ENCODE results near the gene NTM.

The NTM gene

DNA sequence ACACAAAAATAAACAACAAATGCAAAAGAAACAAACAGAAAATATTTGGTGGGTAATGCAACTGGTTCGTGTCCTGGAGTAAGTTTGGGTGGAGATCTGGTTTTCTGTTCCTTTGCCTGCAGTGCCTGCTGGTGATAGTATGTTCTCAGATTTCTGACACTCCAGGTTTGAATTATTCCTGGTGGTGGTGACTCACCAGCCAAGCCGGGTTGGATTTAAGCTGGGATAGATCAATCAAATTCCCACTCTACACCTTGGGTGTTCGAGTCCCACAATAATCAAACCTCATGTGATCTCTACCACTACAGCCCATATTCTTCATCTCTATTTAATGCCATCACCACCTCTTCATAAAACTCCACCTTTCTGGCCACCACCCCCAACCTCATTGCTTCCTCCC lies 421.8 kb downstream of the NTM start:
- DNase-seq = no peak

DNA sequence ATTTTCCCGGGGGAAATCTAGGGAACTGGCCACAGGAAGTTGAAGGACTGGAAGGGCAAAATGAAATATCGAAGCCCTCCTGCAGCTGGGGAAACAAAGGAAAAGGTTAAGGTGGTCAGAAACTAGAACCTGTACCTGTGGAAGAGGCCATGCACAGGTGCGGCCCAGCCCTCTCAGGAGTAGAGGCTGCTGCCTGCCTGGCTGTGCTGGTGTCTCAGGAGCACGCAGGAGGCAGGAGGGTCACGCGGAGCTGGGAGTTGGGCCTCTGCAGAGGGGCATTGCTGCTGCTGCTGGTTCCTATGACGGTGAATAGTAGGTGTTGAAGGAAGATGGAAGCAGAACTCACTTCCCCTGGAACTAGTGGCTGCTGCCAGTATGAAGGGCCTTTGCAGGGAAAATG lies 425.7 kb downstream of the NTM start:
- DNase-seq = no peak

DNA sequence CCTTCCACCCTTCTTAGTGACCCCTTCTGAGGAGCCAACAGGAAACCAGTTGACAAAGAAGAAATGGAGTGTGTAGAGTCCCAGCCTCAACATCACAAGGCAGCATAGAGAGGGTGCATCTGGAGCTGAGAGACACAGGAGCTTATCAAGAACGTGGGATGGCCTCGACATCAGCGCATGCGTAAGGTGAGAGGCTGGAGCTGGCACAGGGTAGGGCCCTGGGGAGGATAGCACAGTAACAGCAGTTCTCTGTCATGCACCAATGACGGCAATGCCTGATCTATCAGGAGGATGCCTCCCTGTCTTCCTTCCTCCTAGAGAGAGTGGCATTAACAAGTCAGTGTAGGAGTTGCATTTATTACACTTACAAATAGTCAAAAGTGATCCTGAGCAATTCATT lies 426.1 kb downstream of the NTM start:
- DNase-seq = no peak

DNA sequence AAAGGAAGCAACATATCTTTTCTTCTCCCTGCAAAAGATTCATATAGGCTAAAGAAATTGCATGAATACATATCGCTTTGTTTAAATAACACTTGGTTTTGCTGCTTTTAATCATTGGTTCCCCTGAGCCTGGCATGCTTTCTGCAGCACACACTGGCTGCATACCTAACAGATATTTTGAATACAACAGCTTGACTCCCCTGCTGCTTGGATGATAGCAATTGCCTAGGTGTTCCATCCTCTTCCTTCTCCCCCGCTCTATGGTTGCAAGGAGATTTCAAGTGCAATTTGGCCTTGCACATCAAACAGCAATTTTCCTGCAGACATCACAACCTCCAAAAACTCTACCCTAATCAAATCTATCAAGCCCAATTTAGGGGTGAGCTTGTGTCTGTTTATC lies 430.0 kb downstream of the NTM start:
- DNase-seq = no peak

DNA sequence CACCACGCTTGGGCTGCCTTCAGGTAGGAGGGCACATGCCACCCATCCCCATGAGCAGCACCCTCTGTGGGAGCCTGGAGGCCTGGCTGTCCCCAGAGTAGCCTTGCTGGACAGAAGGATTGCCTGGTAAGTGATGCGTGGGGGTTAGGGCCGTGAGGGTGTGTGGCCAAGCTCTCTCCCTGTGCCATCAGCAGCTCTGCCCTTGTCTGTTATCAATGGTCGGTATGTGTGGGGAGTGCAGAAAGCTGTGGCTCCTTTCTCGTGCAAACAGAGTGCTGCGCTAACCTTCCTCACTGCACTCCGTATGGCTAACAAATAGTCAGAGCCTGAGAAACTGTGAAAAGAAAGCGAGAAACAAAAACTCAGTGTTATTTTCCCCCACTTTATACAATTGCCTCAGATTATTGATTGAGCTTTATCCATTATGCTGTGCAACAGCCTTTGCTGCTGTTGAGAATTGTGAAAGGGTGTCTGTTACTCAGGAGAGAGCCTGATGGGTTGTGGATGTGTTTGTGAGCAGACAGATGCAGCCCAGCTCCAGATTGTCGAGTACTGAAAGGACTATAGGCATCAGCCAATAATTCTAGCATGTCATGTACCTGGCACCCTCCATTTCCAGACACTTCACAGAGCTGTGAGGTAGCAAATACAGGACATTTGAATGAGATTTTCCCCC lies 432.2 kb downstream of the NTM start:
- no peak for DNase-seq

DNA sequence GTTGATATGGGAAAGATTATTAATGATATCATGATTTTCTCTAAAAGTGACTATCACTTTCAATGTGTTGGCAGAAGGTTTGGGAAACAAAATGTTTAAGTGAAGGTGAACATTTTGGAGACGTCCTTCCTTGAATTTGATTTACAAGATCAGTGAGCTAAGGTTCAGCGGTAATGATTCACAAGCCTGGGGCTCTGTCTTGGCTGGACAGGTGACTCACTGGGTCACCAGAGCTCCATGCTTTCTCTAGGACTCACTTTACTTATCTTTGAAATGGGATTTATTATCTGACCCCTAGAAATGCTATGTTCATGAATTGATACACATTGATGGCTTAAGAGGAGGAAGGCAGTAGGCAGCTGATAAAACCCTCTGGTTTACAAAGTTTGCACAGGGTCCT lies 437.5 kb downstream of the NTM start:
- DNase-seq = no peak

DNA sequence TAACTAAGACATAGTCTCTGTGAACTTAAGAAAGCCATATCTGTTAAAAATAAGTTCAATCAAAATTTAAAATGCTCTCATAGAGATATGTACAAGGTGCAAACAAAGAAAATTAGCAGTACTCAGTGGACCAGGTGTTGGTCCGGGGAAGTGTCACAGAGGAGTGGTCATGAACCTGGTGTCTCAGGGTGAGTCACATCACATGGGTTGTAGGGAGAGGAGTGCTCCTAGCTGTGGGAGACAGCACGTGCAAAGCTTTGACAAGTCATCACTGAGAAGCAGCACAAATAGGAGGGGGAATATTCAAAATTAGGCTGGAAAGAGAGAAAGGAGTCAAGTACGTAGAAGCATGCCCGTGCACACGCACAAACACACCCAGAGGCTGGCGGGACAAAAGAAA lies 438.1 kb downstream of the NTM start:
- no peak for DNase-seq

DNA sequence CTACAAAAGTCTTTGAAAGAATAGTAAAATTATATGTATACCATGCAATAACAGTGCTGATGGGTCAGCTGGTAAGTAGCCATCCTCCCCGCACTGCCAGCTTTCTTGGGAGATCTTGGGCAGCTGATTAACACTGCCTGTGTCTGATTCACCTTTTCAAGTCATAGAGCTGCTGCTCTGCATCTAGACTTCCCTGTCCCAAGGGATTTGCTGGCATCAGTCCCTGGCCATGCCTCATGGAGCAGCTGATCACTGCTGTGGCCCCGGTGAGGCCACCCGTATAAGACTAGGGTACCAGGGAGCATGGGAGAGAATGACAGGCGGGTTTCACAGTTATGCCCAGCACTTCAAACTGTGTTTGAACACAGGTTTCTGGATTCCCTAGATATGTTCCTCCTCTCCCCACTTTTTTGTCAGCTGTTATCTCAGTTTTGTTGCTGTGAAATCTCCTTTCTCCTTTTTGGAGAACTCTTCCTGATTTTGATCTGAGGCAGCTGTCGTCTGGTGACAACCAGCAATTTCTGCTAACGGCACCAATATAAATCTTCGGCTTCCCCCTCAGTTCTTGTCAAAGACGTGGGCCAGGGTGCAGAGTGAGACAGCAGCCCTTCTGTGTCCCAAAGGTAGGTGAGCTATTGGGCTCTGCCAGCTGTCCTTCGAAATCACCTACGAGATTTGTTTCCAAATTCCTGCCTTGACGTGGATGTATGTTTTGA lies 438.9 kb downstream of the NTM start:
- no peak for DNase-seq

DNA sequence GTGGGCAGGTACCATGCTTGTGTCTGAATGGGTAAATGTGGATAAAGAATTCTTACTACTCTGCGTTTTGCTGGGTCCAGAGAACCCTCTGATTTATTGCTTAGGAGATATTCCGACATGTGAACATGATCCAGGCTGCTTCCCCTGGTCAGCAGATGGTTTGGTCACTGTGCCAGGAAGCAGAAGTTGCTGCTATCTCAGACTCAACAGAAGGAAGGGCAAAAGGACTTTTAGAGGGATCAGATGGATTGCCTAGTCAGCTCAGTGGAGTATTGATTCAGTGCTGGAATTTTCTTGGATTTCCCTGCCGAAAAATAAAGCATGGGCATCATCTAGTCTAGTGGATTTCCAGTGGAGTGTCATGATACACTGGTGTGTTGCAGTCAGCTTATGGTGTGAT lies 440.1 kb downstream of the NTM start:
- no peak for DNase-seq

DNA sequence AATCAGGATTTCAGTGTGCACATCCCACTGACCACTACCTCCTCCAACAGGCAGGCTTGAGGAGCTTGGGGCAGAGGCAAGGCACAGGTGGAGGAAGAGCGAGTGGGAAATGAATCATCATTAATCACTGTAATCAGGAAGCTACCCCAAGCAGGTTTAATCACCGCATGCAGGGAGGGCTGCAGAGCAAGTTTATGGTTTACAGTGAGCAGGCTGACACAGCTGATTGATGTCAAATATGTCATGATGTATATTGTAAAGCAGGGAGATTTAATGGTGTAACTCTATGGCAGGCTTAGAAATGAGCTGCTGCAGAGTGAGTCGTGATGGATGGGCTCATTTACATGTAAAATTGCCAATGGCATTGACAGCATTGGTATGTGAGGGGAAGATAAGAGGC lies 441.0 kb downstream of the NTM start:
- DNase-seq = no peak

DNA sequence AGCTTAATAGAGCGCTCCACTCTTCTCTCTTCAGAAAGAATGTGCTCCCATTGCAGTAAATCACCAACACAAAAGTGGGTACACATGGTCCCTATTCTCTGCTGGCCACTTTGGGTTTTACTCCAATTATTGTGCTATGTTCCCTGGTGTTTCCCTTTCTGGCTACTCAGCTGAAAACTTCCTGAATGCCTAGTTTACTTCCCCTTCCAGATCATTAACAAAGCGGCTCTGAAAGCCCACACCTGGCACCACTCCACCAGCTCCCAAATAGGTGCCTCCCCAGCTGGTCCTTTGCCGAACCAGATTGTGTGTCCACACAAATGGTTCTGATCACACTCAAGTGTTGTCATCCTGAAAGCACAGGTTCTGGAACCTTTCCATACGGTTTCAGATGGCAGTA lies 443.7 kb downstream of the NTM start:
- DNase-seq = no peak

DNA sequence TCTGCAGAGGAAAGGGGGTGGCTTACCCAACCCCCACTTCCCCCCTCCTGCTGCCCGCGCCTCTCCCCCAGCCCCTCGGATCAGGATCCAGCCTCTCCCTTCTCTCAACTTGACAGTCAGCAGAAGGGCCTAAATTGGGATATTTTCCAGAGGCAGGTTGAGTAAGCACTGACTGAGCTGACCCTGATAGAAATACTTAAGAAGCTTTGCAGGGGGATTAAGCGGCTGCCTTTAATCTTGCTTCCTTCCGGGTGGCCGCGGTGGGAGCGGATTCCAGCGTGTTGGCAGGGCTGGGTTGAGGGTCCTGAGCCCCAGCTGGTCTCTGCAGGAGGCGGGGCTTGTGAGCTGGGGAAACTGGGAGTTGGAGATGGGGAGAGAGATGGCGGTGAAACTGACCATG lies 445.2 kb downstream of the NTM start:
- no peak for DNase-seq

DNA sequence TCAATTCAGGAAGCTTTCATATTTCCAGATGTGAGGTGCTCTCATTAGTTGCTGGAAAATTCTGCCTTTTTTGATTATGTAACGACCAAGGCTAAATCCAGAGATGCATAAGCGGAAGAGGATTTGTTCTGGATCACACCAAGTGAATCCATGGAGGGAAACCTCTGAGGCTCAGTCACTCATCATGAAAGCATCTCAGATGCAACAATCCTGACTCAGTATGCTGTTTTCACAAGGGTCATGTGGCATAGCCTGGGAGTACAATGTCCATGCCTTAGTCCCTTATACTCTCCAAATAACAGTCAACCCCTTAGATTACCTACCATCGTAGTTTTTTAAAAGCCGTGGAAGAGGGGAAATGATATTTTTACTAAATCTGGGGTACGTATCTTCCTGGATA lies 445.6 kb downstream of the NTM start:
- no peak for DNase-seq

DNA sequence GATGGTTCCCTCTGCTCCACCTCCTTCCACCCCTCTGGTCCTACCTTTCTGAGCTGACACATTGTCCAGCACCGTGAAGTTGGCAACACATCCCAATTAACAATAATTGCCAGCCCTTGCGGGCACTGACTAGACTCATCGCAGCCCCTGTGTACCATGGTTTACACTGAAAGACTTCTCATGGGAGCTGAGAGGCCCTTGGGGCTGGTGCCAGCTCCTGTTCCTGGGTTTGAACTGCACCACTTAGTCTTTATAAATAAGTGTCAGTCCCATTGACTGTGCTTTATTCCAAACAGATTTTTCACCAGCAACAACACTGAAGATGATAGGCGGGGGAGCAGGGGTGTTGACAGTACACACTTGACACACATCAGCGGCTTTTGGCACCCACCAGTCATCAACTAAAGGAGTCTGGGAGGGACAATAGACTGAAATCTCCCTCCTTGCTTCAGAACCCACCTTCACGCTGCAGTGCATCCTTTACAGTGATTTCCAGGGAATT lies 447.3 kb downstream of the NTM start:
- DNase-seq = no peak

DNA sequence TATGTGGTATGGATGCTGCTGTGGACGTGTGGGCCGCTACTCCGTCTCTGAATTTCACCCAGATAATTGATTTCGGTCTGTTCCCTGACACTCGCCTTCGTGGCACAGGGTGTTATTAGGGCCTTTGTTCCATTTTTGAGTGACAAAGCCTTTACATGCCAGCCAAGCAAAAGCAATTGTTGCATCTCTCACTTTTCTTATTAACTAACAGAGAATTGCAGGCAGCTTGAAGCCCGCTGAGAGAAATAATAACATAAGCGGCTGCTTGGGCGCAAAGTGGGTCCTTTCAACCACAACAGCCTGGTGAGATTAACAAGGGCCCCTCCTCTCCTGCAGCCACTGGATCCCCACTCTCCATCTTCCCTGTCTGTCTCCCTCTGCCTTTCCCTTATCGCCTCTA lies 449.4 kb downstream of the NTM start:
- DNase-seq = no peak

DNA sequence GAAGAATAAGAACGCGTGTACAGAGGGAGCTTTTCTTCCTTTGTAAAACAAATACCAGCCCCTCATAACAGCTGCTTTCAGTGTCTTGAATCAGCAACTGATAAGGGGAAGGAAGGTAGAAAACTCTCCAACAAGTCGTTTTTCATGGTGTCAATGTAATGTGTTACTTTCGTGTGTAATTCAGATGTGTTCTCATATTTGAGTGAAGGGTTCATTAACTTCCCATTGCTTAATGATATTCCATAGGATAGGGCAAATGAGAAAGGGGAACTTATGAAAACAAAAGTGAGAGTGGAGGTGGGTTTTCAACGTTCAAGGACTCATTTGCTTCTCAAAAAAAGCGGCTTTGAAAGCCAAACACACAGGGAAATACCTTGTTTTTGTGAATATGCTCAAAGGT lies 452.1 kb downstream of the NTM start:
- no peak for DNase-seq

DNA sequence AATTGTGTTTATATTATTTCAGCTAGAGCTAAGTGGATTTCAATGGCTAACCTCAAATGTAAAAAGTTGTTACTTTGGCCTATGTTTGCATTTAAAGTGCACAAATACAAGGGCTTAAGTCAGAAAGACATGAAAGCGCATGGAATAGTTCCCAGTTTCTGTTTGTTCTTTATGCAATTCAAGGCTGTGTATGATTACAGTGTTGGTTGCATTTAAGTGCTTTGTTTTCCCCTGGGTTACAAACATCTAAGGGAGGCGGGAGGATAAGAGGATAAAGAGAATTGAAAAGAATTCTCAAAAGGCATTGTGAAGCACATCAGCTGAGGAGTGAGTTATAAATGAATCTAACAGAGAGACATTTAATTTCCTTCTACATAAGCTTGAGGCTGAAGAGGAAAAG lies 453.4 kb downstream of the NTM start:
- DNase-seq = no peak

DNA sequence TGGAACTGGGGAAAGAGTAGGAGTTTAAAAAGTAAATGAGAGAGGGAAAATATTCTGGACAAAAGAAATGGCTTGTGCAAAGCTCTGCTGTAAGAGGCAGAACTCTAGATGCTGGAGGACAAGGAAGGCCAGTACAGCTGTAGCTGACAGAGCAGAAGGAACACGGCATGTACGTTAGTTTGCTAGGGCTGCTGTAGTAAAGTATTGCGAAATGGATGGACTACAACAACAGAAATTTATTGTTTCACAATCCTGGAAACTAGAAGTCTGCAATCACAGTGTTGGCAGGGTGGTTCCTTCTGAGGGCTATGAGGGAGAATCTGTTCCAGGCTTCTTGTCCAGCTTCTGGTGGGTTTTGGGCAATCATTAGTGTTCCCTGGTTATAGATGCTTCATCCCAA lies 454.4 kb downstream of the NTM start:
- no peak for DNase-seq

DNA sequence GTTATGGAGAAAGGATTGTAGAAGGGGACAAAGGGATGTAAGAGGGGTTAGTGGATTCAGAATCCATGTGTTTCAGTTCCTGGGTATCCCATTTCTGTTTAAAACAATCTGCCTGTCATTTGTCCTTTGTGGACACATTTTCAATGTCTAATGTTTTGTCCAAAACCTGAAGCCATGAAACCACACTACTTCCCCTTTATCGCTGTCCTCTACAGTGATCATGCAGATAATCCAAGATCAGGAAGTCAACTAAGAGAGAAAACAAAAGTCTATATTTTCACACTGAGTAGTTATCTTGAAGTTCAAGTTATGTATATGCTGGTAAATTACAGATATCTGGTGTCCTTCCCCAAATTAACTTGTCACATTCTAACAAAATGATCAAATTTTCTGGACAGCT lies 457.0 kb downstream of the NTM start:
- DNase-seq = no peak

DNA sequence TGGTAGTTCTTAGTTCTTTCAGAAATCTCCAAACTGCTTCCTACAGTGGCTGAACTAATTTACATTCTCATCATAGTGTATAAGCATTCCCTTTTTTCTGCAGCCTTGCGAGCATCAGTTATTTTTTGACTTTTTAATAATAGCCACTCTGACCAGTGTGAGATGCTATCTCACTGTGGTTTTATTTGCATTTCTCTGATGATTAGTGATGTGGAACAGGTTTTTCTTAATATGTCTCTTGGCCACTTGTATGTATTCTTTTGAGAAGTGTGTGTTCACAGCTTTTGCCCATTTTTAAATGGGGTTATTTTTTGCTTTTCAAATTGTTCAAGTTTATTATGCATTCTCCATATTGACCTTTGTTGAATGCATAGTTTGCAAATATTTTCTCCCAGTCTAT lies 459.3 kb downstream of the NTM start:
- no peak for DNase-seq

DNA sequence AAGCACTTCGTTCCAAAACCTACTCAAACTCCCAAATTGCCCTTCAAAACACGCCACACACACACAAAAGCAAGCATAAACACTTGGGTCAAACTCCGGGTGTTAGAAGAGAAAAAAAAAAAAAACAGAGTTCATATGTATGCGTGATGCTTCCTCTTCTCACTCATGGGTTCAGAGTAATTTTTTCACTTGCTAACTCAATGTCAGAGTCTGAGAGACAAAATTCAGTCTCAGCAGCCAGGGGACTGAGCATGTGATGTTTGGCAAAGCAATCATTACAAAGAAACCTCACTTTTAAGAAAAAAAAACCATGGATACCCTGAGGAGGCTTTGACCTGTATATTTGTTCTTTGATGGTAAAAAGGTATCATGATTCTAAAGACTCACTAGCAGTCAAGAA lies 461.7 kb downstream of the NTM start:
- DNase-seq = no peak

DNA sequence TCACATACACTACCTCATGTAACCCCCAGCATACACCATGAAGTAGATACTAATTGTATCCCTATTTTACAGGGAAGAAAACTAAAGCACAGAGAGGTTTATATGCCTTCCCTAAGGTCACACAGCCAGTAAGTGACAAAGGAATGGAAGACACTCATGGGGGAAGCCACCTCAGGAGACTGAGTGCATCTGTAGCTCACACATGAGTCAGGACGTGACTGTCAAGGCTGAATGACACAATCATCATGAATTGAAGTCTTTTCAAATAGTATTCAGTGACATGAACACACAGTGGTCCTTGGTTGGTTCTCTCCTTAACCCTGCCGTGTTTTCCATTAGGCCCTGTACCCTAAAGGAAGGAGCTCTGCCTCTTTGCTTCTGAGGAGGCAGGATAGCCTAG lies 463.0 kb downstream of the NTM start:
- DNase-seq = no peak

DNA sequence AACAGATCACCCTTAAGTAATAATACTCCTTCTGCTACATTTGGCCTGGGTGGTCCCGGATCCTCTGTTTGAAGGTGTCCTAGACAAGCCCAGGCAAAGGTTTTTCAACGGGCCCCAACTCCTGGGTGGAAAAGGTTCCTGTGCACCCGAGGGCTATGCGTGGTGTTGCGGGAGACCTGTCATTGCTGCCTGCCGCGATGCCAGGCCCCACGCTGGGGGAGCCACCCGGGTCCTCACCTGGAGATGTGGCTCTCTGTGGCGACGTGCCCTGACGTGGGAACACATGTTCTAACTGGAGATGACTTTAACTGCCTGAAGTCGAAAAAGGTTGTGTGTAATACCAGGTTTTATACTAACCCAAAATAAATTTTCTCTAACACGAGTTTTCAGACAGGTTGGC lies 467.1 kb downstream of the NTM start:
- DNase-seq = no peak

DNA sequence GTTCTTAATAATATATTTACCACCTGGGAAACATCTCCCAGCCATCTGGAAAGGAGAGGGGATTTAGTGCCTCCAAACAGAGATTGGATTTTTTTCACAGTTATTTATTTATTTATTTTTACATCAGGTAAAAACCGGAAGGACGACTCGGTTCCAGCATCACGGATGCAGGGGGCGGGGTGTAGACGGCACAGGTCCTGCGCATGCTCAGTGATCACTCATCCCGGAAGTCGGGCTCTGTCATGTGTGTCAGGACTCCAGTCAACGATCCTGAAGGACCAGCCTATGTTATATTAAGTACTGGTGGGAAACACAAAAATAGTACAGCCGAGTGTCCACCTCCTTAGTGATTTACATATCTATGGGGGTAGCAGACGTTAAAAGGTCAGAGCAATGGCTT lies 467.6 kb downstream of the NTM start:
- no peak for DNase-seq

DNA sequence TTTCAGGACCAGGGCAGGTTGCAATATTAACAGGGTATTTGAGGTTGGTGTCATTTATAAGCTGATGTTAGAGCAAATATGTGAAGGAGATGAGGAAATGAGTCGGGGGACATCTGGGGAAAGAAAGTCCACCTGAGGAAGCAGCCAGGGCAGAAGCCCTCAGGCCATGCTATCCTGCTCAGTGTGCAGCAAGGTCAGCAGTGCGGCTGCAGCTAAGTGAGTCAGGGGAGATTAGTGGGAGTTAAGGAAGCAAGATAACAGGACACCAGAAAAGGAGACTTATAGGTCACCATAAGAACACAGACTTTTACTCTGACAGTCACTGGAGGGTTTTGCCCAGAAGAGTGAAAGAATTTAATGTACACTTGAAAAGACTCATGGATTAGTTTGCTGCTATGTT lies 468.9 kb downstream of the NTM start:
- no peak for DNase-seq
